Activated CD4-positive, alpha-beta memory T cell treated with anti-CD3 and anti-CD28 coated beads for 36 hours (primary cell): ENCODE measurements around the gene FBLN5. TPM values are rescaled to one million over a fixed set of nuclear protein-coding genes. Genes with fewer than 3 reads are reported as not detected.
A peak's percentile ranks its signal among the peaks of the same experiment; 100 is the strongest.
"Not testable (repeated sequence)": the region's sequence is repeated elsewhere in the genome, so short reads cannot be mapped to it uniquely, and the experiment has no call there.

Experiments used
- CTCF ChIA-PET: fragments of 350-600 bp; sonication (Branson Sonifier 250); formaldehyde crosslinking; loops from one replicate; lab custom pipeline; 2021; ENCODE audit warnings: antibody characterized with exemption, inconsistent platforms; lab: Charles Lee
- POLR2A ChIA-PET: fragments of 350-600 bp; sonication (Branson Sonifier 250); formaldehyde crosslinking; loops from one replicate; lab custom pipeline; 2021; ENCODE audit warnings: antibody characterized with exemption; lab: Charles Lee
- DNase-seq: peaks from one replicate; pipeline ENCODE4 v3.0.0-alpha.2; 2020
- H3K27ac Mint-ChIP-seq: one replicate; pipeline ENCODE4 v1.8.0; 2021; ENCODE audit warnings: mixed read lengths
- H3K27me3 Mint-ChIP-seq: one replicate; pipeline ENCODE4 v1.8.0; 2021; ENCODE audit warnings: mixed read lengths
- H3K36me3 Mint-ChIP-seq: one replicate; pipeline ENCODE4 v1.8.0; 2021; ENCODE audit warnings: mixed read lengths
- H3K4me1 Mint-ChIP-seq: one replicate; pipeline ENCODE4 v1.8.0; 2021; ENCODE audit warnings: low read depth, mixed read lengths
- H3K4me3 Mint-ChIP-seq: one replicate; pipeline ENCODE4 v1.8.0; 2021; ENCODE audit warnings: mild to moderate bottlenecking, mixed read lengths
- H3K9me3 Mint-ChIP-seq: one replicate; pipeline ENCODE4 v1.8.0; 2021; ENCODE audit warnings: mixed read lengths
- intact Hi-C: fragments of 100-400 bp; cut with micrococcal nuclease; formaldehyde crosslinking; loops from one replicate; pipeline ENCODE4 v1.15.1; 2023
- total RNA-seq, 2 experiments: library from RNA; stranded (reverse); gene quantifications; one replicate each; pipeline ENCODE4 v1.2.3, GENCODE V29; 2021

FBLN5 gene
- total RNA-seq, 2 experiments from 2014 or later: 1.9 TPM

GRCh38 chr14:91902336-91902735, 45.2 kb downstream of the FBLN5 start:
- Mint-ChIP-seq H3K4me3 (no peak overlapping the region), H3K9me3 (no peaks in the 10 kb centered on the region), H3K27me3 (no peaks in the 10 kb centered on the region), H3K36me3 (no peaks in the 10 kb centered on the region), H3K4me1 (no peaks in the 10 kb centered on the region), H3K27ac (no peak overlapping the region)
- ChIA-PET CTCF (interaction anchor here (1.0 to 1.2 kb wide), 3 partner anchors 10 to 13 kb away, joined by 3 to 4 read pairs (median 3); no protein-coding TSS in a partner anchor), POLR2A (no interaction called here)
- intact Hi-C loops: no loop called here
- no peak for DNase-seq

DNA sequence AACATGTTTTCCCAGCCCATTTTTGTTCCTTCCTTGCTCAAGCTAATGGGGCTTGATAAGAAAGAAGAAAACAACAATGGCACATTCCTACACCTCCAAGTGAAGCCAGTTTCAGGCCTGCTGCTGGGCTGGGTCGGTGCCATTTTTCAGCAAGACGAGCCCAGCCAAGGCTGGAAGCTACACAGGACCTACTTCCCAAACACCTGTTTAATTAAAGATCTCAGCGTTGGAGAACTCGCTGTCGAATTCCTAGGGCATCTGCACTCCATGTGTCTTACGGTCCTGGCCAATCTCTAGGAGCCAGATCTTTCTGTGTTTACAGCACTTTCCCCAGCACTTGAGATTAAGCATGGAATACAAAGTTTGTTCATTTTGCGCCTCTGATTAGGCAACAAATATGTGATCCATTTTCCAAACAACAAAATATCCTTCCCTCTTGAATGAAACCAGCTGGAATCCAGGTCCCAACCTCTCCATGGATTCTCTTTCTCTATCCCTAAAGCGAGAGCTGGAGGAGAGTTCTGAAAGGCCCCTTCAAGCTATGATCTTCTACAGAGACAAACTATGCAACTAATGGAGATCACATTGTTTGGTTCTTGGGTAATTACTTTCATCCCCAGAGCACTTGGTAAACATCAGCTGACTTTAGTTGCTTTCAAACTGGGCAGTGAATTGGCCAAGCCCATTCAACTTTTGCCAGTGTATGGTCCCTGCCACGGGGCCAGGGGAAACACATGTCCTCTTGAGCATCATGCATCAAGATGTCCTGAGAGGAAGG, 45.9 kb downstream of the FBLN5 start:
- no peak for DNase-seq
- intact Hi-C loops: no loop called here
- no peak overlapping the region for H3K4me3 Mint-ChIP-seq
- H3K9me3 Mint-ChIP-seq: no peaks in the 10 kb centered on the region
- no peaks in the 10 kb centered on the region for H3K27me3 Mint-ChIP-seq
- H3K36me3 Mint-ChIP-seq: no peaks in the 10 kb centered on the region
- ChIA-PET CTCF (interaction anchor here (1.0 to 1.2 kb wide), 3 partner anchors 10 to 14 kb away, joined by 3 to 4 read pairs (median 3); no protein-coding TSS in a partner anchor), POLR2A (no interaction called here)
- H3K4me1 Mint-ChIP-seq: no peaks in the 10 kb centered on the region
- H3K27ac Mint-ChIP-seq: no peak overlapping the region

- POLR2A ChIA-PET: interaction anchor here (0.8 kb wide), 1 partner anchor 16 kb away, joined by 3 read pairs; no protein-coding TSS in a partner anchor
- no peaks in the 10 kb centered on the region for H3K27me3 Mint-ChIP-seq
- no peak overlapping the region for H3K27ac Mint-ChIP-seq
- H3K9me3 Mint-ChIP-seq: no peaks in the 10 kb centered on the region
- CTCF ChIA-PET: interaction anchor here (1.0 to 2.2 kb wide), 5 partner anchors 9 to 250 kb away, joined by 3 to 13 read pairs (median 4); no protein-coding TSS in a partner anchor
- no peak overlapping the region for H3K4me3 Mint-ChIP-seq
- intact Hi-C loops: loop anchor here (5.0 kb wide), 1 partner anchor 248 kb away; no protein-coding TSS in a partner anchor
- peaks cover 3% of the 10 kb centered on the region for H3K4me1 Mint-ChIP-seq
- no peak for DNase-seq
- H3K36me3 Mint-ChIP-seq: no peaks in the 10 kb centered on the region
Observed at GRCh38 chr14:91899806-91900205, 47.7 kb downstream of the FBLN5 start.

GRCh38 chr14:91899213-91899612, 48.3 kb downstream of the FBLN5 start:
- intact Hi-C loops: loop anchor here (5.0 kb wide), 1 partner anchor 247 kb away; no protein-coding TSS in a partner anchor
- no peak overlapping the region for H3K27ac Mint-ChIP-seq
- POLR2A ChIA-PET: no interaction called here

GRCh38 chr14:91898372-91898771, 49.1 kb downstream of the FBLN5 start:
- ChIA-PET POLR2A (no interaction called here), CTCF (interaction anchor here (1.1 to 2.2 kb wide), 5 partner anchors 8 to 249 kb away, joined by 3 to 13 read pairs (median 4); no protein-coding TSS in a partner anchor)
- no peak overlapping the region for H3K4me3 Mint-ChIP-seq
- intact Hi-C loops: loop anchor here (5.0 kb wide), 1 partner anchor 246 kb away; no protein-coding TSS in a partner anchor
- H3K27ac Mint-ChIP-seq: no peak overlapping the region
- no peaks in the 10 kb centered on the region for H3K27me3 Mint-ChIP-seq
- no peak for DNase-seq
- H3K9me3 Mint-ChIP-seq: no peaks in the 10 kb centered on the region
- H3K36me3 Mint-ChIP-seq: no peaks in the 10 kb centered on the region
- peaks cover 8% of the 10 kb centered on the region for H3K4me1 Mint-ChIP-seq

More at GRCh38 chr14:91899213-91899612, 48.3 kb downstream of the FBLN5 start:
- no peaks in the 10 kb centered on the region for H3K27me3 Mint-ChIP-seq
- H3K9me3 Mint-ChIP-seq: no peaks in the 10 kb centered on the region
- peak; percentile 50 for DNase-seq
- CTCF ChIA-PET: interaction anchor here (0.6 to 2.2 kb wide), 7 partner anchors 8 to 249 kb away, joined by 3 to 13 read pairs (median 3); no protein-coding TSS in a partner anchor
- no peaks in the 10 kb centered on the region for H3K36me3 Mint-ChIP-seq
- H3K4me3 Mint-ChIP-seq: no peak overlapping the region
- peaks cover 3% of the 10 kb centered on the region for H3K4me1 Mint-ChIP-seq

DNA sequence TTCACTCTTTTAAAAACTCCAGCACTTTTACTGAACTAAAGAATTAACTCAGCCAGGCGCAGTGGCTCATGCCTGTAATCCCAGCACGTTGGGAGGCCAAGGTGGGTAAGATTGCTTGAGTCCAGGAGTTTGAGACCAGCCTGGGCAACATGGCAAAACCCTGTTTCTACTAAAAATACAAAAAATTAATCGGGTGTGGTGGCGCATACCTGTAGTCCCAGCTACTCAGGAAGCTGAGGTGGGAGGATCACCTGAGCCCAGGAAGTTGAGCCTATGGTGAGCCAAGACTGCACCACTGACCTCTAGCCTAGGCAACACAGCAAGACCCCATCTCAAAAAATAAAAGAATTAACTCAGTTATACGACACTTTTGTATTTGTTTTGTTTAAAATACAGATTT, 49.8 kb downstream of the FBLN5 start:
- H3K4me1 Mint-ChIP-seq: peaks cover 14% of the 10 kb centered on the region
- H3K36me3 Mint-ChIP-seq, H3K27me3 Mint-ChIP-seq, H3K9me3 Mint-ChIP-seq, H3K27ac Mint-ChIP-seq, POLR2A ChIA-PET, H3K4me3 Mint-ChIP-seq, DNase-seq: not testable (repeated sequence)
- CTCF ChIA-PET: interaction anchor here (1.1 to 1.3 kb wide), 2 partner anchors 35 to 38 kb away, joined by 3 to 4 read pairs; no protein-coding TSS in a partner anchor
- intact Hi-C loops: loop anchor here (5.0 kb wide), 1 partner anchor 245 kb away; no protein-coding TSS in a partner anchor

DNA sequence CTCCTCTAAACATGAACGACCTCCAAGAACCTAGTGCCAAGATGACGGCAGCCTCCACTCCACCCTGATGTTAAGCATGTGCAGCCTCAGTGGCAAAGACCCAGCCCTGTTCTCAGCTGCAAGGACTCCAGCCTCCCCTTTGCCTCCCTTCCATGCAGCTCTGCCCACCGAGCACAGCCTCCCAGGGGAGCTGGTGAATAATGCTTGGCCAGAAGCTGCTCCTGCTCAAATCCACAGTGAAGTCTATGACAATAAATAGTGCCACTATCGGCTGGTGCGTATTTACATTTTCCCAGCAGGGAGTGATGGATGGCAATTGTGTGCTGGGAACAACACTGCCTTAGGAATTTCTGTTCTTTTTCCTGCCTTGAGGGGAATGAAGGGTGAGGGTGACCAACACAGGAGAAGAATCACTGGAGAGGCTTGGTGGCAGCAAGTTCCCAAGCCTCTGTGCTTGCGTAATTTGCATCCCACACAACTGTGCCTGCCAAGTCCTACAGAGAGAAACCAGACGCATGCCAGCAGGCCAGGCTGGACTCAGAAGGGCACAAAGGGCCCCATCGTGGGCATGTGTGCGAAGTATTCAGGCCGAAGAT, 50.3 kb downstream of the FBLN5 start:
- no peak for DNase-seq
- Mint-ChIP-seq H3K27me3 (no peaks in the 10 kb centered on the region), H3K36me3 (no peaks in the 10 kb centered on the region), H3K9me3 (no peaks in the 10 kb centered on the region), H3K4me1 (peaks cover 16% of the 10 kb centered on the region), H3K4me3 (no peak overlapping the region), H3K27ac (no peak overlapping the region)
- intact Hi-C loops: loop anchor here (5.0 kb wide), 1 partner anchor 245 kb away; no protein-coding TSS in a partner anchor
- POLR2A ChIA-PET: no interaction called here
- CTCF ChIA-PET: interaction anchor here (0.9 to 1.3 kb wide), 2 partner anchors 23 to 35 kb away, joined by 3 read pairs; no protein-coding TSS in a partner anchor

DNA sequence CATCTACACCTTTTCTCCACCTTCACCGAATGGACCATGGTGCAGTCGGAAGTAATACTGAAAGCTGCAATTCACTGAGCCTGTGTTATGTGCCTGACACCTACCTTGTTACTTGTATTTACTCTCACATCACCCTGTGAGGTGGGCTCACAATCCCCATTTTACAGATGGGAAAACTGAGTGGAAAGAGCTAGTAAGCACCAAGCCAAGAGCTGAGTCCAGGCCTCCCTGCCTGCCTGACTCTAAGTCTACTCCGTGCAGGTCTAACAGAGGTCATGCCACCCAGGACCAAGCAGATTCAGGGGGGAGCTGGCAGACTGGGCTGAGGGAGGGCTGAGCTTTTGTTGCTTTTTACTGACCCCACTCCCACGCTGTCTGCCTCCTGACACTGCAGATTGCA, 51.1 kb downstream of the FBLN5 start:
- DNase-seq: no peak
- no peak overlapping the region for H3K27ac Mint-ChIP-seq
- no peaks in the 10 kb centered on the region for H3K27me3 Mint-ChIP-seq
- intact Hi-C loops: loop anchor here (5.0 kb wide), 1 partner anchor 244 kb away; no protein-coding TSS in a partner anchor
- no peaks in the 10 kb centered on the region for H3K9me3 Mint-ChIP-seq
- peaks cover 22% of the 10 kb centered on the region for H3K4me1 Mint-ChIP-seq
- no peaks in the 10 kb centered on the region for H3K36me3 Mint-ChIP-seq
- ChIA-PET CTCF (interaction anchor here (0.9 kb wide), 1 partner anchor 22 kb away, joined by 3 read pairs; no protein-coding TSS in a partner anchor), POLR2A (no interaction called here)
- no peak overlapping the region for H3K4me3 Mint-ChIP-seq

DNA sequence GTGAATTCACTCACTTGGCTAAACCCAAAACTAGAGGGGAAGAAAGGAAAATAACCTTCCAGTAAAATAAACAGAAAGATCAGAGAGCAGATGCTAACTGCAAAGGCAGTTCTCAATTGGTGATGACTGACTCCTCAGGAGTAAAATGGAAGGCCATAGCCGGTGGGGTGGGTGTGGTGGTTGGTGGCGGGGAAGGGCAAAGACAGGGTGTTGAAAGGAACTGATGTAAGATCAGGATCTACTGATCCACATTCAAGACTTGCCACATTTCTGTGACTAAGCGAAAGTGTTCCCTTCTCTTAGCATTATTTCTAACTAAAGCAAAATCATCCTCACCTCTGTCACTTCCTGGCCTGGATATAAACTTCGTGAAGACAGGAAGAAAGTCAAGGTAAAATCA, 53.8 kb downstream of the FBLN5 start:
- DNase-seq: peak; percentile 76
- peaks cover 46% of the 10 kb centered on the region for H3K4me1 Mint-ChIP-seq
- POLR2A ChIA-PET: interaction anchor here (0.7 kb wide), 1 partner anchor 20 kb away, joined by 3 read pairs; no protein-coding TSS in a partner anchor
- H3K36me3 Mint-ChIP-seq: no peaks in the 10 kb centered on the region
- H3K9me3 Mint-ChIP-seq: no peaks in the 10 kb centered on the region
- H3K27ac Mint-ChIP-seq: peak overlapping the region; percentile 81
- intact Hi-C loops: loop anchor here (1.0 kb wide), 1 partner anchor 20 kb away; no protein-coding TSS in a partner anchor
- CTCF ChIA-PET: interaction anchor here (0.7 to 1.3 kb wide), 7 partner anchors 17 to 383 kb away, joined by 3 to 6 read pairs (median 3); no protein-coding TSS in a partner anchor
- H3K4me3 Mint-ChIP-seq: peak overlapping the region; percentile 20
- no peaks in the 10 kb centered on the region for H3K27me3 Mint-ChIP-seq

DNA sequence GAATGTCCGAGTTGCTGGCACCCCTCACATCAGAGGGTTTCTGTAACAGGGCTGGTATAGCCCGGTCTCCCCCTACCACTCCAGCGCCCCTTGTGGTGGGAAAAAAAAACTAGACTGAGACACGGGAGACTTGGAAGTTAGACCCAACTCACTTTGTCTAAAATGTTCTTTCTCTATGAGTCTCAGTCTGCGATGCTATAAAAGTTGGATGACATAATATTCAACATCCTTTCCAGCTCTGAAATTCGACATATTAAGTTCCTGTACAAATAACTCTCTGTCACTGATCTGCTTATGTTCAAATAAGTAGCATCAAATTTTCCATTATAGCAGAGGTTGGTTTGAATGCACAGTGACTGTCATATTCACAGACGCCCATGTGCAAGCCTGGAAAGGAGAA, 54.5 kb downstream of the FBLN5 start:
- Mint-ChIP-seq H3K4me1 (peaks cover 48% of the 10 kb centered on the region), H3K4me3 (no peak overlapping the region), H3K27me3 (no peaks in the 10 kb centered on the region), H3K36me3 (no peaks in the 10 kb centered on the region), H3K9me3 (no peaks in the 10 kb centered on the region), H3K27ac (peak overlapping the region; percentile 81)
- intact Hi-C loops: loop anchor here (1.0 kb wide), 1 partner anchor 20 kb away; no protein-coding TSS in a partner anchor
- DNase-seq: peak; percentile 52
- POLR2A ChIA-PET: no interaction called here
- CTCF ChIA-PET: interaction anchor here (0.6 to 1.3 kb wide), 10 partner anchors 18 to 384 kb away, joined by 3 to 6 read pairs (median 3); no protein-coding TSS in a partner anchor

DNA sequence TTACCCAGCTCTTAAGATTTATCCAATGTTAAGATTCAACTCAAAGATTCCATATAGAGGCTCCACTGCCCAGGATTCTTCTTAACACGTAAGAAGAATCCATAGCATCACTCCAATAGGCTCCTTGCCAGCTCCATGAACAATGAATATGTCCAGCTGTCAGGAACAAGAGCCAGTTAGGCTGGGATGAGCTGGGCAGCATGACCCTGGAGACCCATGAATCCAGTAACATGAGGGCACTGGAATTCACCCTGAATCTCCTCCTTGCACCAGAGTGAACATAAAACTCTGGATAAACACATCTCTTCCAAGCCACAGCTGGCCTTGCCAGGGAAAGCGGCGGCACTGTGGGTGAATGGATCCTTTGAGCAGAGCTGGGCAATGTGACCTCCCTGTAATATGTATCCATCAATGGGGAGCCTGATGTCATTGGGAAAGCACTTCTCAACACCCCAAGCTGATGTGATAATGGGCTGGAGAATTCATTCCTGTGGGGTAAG, 55.7 kb downstream of the FBLN5 start:
- no peaks in the 10 kb centered on the region for H3K27me3 Mint-ChIP-seq
- ChIA-PET POLR2A (no interaction called here), CTCF (interaction anchor here (0.6 to 1.4 kb wide), 8 partner anchors 7 to 380 kb away, joined by 3 to 6 read pairs (median 4); partner anchors contain the start of gene TC2N)
- intact Hi-C loops: no loop called here
- no peaks in the 10 kb centered on the region for H3K36me3 Mint-ChIP-seq
- no peaks in the 10 kb centered on the region for H3K9me3 Mint-ChIP-seq
- DNase-seq: no peak
- H3K27ac Mint-ChIP-seq: no peak overlapping the region
- H3K4me3 Mint-ChIP-seq: no peak overlapping the region
- peaks cover 48% of the 10 kb centered on the region for H3K4me1 Mint-ChIP-seq
